Mucosa of stomach (tissue), 1 donor: ENCODE results near the gene PKIB.

ENCODE experiments used
- H3K27me3 ChIP-seq: one replicate; pipeline ENCODE4 v1.7.0; 2013; ENCODE audit warnings: mild to moderate bottlenecking, low read length; ENCODE audit not compliant: control insufficient read depth, insufficient read depth
- H3K36me3 ChIP-seq: one replicate; pipeline ENCODE4 v1.7.0; 2013; ENCODE audit warnings: low read length; ENCODE audit not compliant: control insufficient read depth, insufficient read depth
- H3K4me1 ChIP-seq: one replicate; pipeline ENCODE4 v1.7.0; 2013; ENCODE audit warnings: mild to moderate bottlenecking, low read length; ENCODE audit not compliant: control insufficient read depth, insufficient read depth
- H3K4me3 ChIP-seq: one replicate; pipeline ENCODE4 v1.7.0; 2013; ENCODE audit warnings: low read length
- H3K9ac ChIP-seq: one replicate; pipeline ENCODE4 v1.7.0; 2013; ENCODE audit warnings: mild to moderate bottlenecking, low read length, moderate library complexity
- H3K9me3 ChIP-seq: one replicate; pipeline ENCODE4 v1.7.0; 2013; ENCODE audit warnings: mild to moderate bottlenecking, low read length, moderate library complexity; ENCODE audit not compliant: control insufficient read depth
- donor health status: Pancreatic carcinoma.

Gene PKIB

DNA sequence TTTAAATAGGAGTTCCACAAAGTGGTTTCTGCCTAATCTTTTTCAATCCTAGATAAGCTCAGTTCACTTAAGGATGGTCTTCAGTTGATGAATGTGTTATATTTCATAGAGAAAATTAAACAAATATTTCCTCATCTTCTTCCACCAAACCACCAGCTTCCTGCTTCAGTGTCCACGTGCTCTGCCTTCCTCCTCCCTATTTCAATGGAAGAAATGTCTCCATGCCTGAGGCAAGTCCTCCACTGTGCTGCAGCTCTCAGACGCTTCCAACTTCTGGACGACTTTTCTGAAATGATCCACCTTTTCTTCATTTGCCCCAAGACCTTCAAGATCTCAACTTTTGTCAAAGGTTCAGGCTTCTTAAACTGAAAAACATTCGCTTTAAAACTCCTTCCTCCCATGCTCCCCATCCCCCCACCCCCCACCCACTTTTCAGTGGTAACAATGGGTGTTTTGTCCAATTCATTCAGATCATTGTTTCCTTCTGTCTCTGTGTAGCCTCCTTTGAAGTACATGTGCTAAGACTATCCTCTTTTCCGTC, 144.1 kb downstream of the PKIB start:
- Histone ChIP-seq H3K9ac (no peak overlapping the region), H3K4me1 (peaks cover 10% of the 10 kb centered on the region), H3K9me3 (no peaks in the 10 kb centered on the region), H3K27me3 (no peaks in the 10 kb centered on the region), H3K4me3 (no peak overlapping the region), H3K36me3 (no peaks in the 10 kb centered on the region)

GRCh38 chr6:122755901-122756300, 145.7 kb downstream of the PKIB start:
- no peaks in the 10 kb centered on the region for H3K27me3 ChIP-seq
- no peak overlapping the region for H3K9ac ChIP-seq
- no peak overlapping the region for H3K4me3 ChIP-seq
- no peaks in the 10 kb centered on the region for H3K9me3 ChIP-seq
- peaks cover 10% of the 10 kb centered on the region for H3K4me1 ChIP-seq
- no peaks in the 10 kb centered on the region for H3K36me3 ChIP-seq

DNA sequence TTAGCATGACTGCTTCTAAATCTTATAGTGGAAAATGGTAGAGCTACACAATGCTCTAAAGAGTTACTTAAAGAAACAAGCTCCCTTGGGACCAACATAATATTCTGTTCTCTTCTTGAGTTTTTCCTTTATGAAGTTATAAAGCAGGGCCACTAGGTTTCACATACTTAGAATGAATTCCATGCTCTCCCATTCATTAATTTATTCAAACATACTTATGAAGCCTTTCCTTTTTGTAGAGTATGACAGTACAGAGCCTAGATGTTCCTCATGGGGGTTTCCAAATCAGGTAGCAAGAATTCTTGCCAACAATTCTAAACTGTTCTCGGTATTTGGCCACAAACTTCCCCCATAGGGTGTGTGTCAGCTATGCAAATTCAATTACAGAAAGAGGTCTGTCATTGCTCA, 148.7 kb downstream of the PKIB start:
- H3K4me3 ChIP-seq, result no peak overlapping the region
- H3K9me3 ChIP-seq, result no peaks in the 10 kb centered on the region
- H3K9ac ChIP-seq, result no peak overlapping the region
- no peaks in the 10 kb centered on the region for H3K36me3 ChIP-seq
- peaks cover 10% of the 10 kb centered on the region for H3K4me1 ChIP-seq
- H3K27me3 ChIP-seq, result no peaks in the 10 kb centered on the region

DNA sequence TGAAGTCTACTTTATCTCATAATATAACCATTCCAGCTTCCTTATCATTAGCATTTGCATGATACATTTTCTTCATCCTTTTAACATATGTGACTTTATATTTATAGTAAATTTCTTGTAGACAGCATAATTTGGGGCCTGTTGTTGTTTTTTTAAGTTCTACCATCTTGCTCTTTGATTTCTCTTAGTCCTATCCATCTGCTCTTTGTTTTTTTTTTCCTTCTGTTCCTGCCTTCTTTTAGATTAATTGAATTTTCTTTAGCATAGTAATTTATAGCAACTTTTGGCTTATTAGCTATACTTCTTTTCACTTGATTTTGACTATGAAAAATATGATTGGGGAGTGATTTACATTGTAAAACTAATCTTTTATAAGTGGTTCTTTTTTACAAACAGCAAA, 150.1 kb downstream of the PKIB start:
- Histone ChIP-seq H3K27me3 (no peaks in the 10 kb centered on the region), H3K4me1 (peaks cover 10% of the 10 kb centered on the region), H3K4me3 (no peak overlapping the region), H3K9ac (no peak overlapping the region), H3K9me3 (no peaks in the 10 kb centered on the region), H3K36me3 (no peaks in the 10 kb centered on the region)

GRCh38 chr6:122766256-122766655, 156.1 kb downstream of the PKIB start:
- H3K9me3 ChIP-seq, result no peaks in the 10 kb centered on the region
- H3K4me1 ChIP-seq, result peaks cover 9% of the 10 kb centered on the region
- no peaks in the 10 kb centered on the region for H3K36me3 ChIP-seq
- no peaks in the 10 kb centered on the region for H3K27me3 ChIP-seq
- no peak overlapping the region for H3K4me3 ChIP-seq
- H3K9ac ChIP-seq, result no peak overlapping the region

GRCh38 chr6:122770835-122771601, 160.8 kb downstream of the PKIB start:
- H3K9ac ChIP-seq, result no peak overlapping the region

DNA sequence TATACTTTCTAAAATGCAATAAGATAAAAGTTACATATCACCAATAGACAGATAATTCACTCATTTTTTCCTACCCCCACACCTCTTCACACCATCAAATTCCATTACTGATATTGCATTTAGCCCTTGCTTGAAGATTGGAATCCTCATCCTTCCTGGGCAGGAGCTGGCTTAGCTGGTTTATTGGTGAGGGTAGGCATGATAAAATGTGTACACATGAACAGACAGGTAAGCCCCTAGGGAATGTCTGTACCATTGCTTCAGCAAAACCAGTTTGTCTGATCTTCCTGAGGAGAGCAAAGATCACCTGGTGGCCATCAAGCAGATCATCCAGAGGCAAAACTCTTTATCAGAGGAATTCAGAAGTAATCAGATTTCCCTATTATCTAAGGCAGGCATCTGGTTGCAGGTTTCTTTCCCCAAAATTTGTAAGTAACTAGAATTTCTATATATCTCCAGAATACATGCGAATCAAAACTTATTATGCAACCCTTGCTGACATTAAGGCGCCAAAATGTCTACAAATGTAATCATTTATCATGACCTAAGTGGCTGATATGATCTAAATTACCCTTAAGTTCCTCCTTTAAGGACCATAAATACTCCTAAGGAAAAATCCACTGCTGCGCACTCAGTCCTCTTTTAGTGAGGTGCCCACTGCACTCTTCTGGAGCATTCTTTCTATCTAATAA, 162.7 kb downstream of the PKIB start:
- H3K4me1 ChIP-seq, result peaks cover 9% of the 10 kb centered on the region
- no peaks in the 10 kb centered on the region for H3K36me3 ChIP-seq
- H3K27me3 ChIP-seq, result no peaks in the 10 kb centered on the region
- no peaks in the 10 kb centered on the region for H3K9me3 ChIP-seq
- no peak overlapping the region for H3K4me3 ChIP-seq
- no peak overlapping the region for H3K9ac ChIP-seq

More at GRCh38 chr6:122770835-122771601, 160.8 kb downstream of the PKIB start:
- H3K36me3 ChIP-seq, result no peaks in the 10 kb centered on the region
- no peak overlapping the region for H3K4me3 ChIP-seq
- peaks cover 9% of the 10 kb centered on the region for H3K4me1 ChIP-seq
- H3K27me3 ChIP-seq, result no peaks in the 10 kb centered on the region
- H3K9me3 ChIP-seq, result no peaks in the 10 kb centered on the region
